Measurements from ENCODE around the gene UGT3A2. TPM values are rescaled to one million over a fixed set of nuclear protein-coding genes. Genes with fewer than 3 reads are reported as not detected.
A peak's percentile ranks its signal among the peaks of the same experiment; 100 is the strongest.

UGT3A2 gene
- total RNA-seq = not detected
- long read RNA-seq = 0 reads

GRCh38 chr5:36066540-36067210 lies at the start of gene UGT3A2:
Gene UGT3A2, minus strand, starts transcription at chr5:36066882. Its CDS starts 93 bp downstream, at chr5:36066789.
- ATAC-seq = no peak
- intact Hi-C loops (cut with micrococcal nuclease) = no loop called here
- DNase-seq = no peak

- ATAC-seq (no peak), DNase-seq (no peak)
- intact Hi-C loops (cut with micrococcal nuclease) = no loop called here
Measured at GRCh38 chr5:36111238-36111637, 44.6 kb upstream of the UGT3A2 start.

- intact Hi-C loops (cut with micrococcal nuclease) = no loop called here
- no peak for DNase-seq
- ATAC-seq = no peak
Measured at GRCh38 chr5:36108758-36109460, 42.2 kb upstream of the UGT3A2 start.

GRCh38 chr5:36105819-36106218 lies 39.1 kb upstream of the UGT3A2 start:
- intact Hi-C loops (cut with micrococcal nuclease) = no loop called here
- ATAC-seq (no peak), DNase-seq (no peak)

GRCh38 chr5:36099748-36100147 lies 33.1 kb upstream of the UGT3A2 start:
- ATAC-seq = no peak

GRCh38 chr5:36096486-36096885 lies 29.8 kb upstream of the UGT3A2 start:
- DNase-seq = no peak
- intact Hi-C loops (cut with micrococcal nuclease) = no loop called here
- no peak for ATAC-seq

More at GRCh38 chr5:36099748-36100147, 33.1 kb upstream of the UGT3A2 start:
- DNase-seq = no peak
- intact Hi-C loops (cut with micrococcal nuclease) = no loop called here

GRCh38 chr5:36089989-36090388 lies 23.3 kb upstream of the UGT3A2 start:
- no peak for ATAC-seq
- DNase-seq = no peak
- intact Hi-C loops (cut with micrococcal nuclease) = no loop called here

- peak; percentile 48 for ATAC-seq
- no peak for DNase-seq
- intact Hi-C loops (cut with micrococcal nuclease) = no loop called here
Measured at GRCh38 chr5:36079200-36079781, 12.6 kb upstream of the UGT3A2 start.

- no peak for ATAC-seq
- intact Hi-C loops (cut with micrococcal nuclease) = no loop called here
Measured at GRCh38 chr5:36078430-36078829, 11.7 kb upstream of the UGT3A2 start.

GRCh38 chr5:36073595-36074216 lies 7.0 kb upstream of the UGT3A2 start:
- intact Hi-C loops (cut with micrococcal nuclease) = no loop called here

More at GRCh38 chr5:36078430-36078829, 11.7 kb upstream of the UGT3A2 start:
- no peak for DNase-seq

GRCh38 chr5:36070687-36071571 lies 4.2 kb upstream of the UGT3A2 start:
- no peak for ATAC-seq
- DNase-seq = no peak
- intact Hi-C loops (cut with micrococcal nuclease) = no loop called here

More at GRCh38 chr5:36073595-36074216, 7.0 kb upstream of the UGT3A2 start:
- ATAC-seq (no peak), DNase-seq (no peak)

- intact Hi-C loops (cut with micrococcal nuclease) = no loop called here
- no peak for ATAC-seq
- DNase-seq = no peak
Measured at GRCh38 chr5:36068751-36069281, 2.1 kb upstream of the UGT3A2 start.

- DNase-seq = no peak
- intact Hi-C loops (cut with micrococcal nuclease) = no loop called here
- no peak for ATAC-seq
Measured at GRCh38 chr5:36066001-36066539, 612 bp downstream of the UGT3A2 start.

- ATAC-seq (no peak), DNase-seq (no peak)
- intact Hi-C loops (cut with micrococcal nuclease) = no loop called here
Measured at GRCh38 chr5:36060420-36060887, 6.2 kb downstream of the UGT3A2 start.

- ATAC-seq (no peak), DNase-seq (no peak)
- intact Hi-C loops (cut with micrococcal nuclease) = no loop called here
Measured at GRCh38 chr5:36059571-36060419, 6.9 kb downstream of the UGT3A2 start.

GRCh38 chr5:36058776-36059175 lies 7.9 kb downstream of the UGT3A2 start:
- DNase-seq = no peak

GRCh38 chr5:36057386-36057785 lies 9.3 kb downstream of the UGT3A2 start:
- ATAC-seq = no peak
- intact Hi-C loops (cut with micrococcal nuclease) = no loop called here
- no peak for DNase-seq

More at GRCh38 chr5:36058776-36059175, 7.9 kb downstream of the UGT3A2 start:
- ATAC-seq = no peak
- intact Hi-C loops (cut with micrococcal nuclease) = no loop called here

Measured in left ventricle myocardium superior (tissue), 1 donor.